ENCODE results near the gene PLEKHJ1. TPM values are rescaled to one million over a fixed set of nuclear protein-coding genes. Genes with fewer than 3 reads are reported as not detected.

Gene PLEKHJ1
- total RNA-seq, 1 experiment from 2014 or later: 119 TPM

DNA sequence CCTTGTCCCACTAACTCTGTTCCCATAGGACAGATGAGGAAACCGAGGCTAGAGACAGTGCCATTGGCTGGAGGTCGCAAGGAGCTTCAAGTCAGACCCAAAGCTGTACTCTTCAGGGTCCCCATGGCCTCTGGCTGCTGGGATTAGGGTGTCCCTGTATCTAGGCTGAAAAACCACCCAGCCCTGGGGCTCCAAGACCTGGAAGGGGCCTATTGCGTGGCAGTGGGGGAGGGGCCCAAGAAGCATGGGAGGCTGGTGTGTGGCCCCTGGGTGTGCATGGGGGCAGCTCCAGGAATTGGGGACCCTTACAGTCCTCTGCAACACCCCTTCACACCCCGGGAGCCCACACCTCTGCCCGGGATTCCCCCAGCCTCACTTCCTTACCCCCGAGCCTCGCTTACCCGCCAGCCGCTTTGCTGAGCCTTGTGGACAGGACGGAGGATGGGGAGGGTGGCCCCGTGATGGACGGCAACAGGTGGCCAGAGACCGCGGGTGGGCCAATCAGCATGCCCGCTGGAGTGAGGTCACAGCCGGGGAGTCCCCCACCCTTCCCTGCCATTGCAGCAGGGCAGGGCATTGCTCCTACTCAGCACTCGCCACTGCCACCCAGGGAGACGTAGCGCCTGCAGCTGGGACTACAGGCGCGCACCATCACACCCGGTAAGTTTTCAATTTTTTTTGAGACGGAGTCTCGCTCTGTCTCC lies 20.0 kb upstream of the PLEKHJ1 start, which contains the start of gene JSRP1:
Gene JSRP1 (minus strand): TSS at position 436 of the 704 bp plus-strand sequence. CDS start 1,103 bp downstream, outside the sequence.
- TF ChIP-seq CTCF (IDR thresholded peaks at IDR 0.05; ENCODE audit: insufficient read depth in 1 of 2, low read depth in 1 of 2, low read length in 1 of 2, severe bottlenecking in 1 of 2, unreplicated experiment in 1 of 2): no peak
- H3K36me3 Mint-ChIP-seq (ENCODE audit: insufficient read depth, unreplicated experiment): peaks cover 24% of the 10 kb centered on the region
- Histone ChIP-seq H3K27me3 (replicated peaks; ENCODE audit: control insufficient read depth, insufficient read depth, low read length) (no peaks in the 10 kb centered on the region), H3K36me3 (ENCODE audit: control insufficient read depth, insufficient read depth, low read length) (no peaks in the 10 kb centered on the region), H3K4me3 (ENCODE audit: low read depth, low read length) (no peak within 1 kb of the TSS), H3K4me1 (no peaks in the 10 kb centered on the region), H3K9me3 (no peaks in the 10 kb centered on the region)
- CTCF ChIA-PET: no interaction called here
- H3K9me3 Mint-ChIP-seq (ENCODE audit: unreplicated experiment): no peaks in the 10 kb centered on the region
- BruUV-seq (replicated peaks): no TSS peak
- no peaks in the 10 kb centered on the region for H3K27me3 Mint-ChIP-seq (ENCODE audit: insufficient read depth, unreplicated experiment)
- intact Hi-C loops (cut with micrococcal nuclease; ENCODE audit: unreplicated experiment): no loop called here
- no peaks in the 10 kb centered on the region for H3K4me1 Mint-ChIP-seq (ENCODE audit: low read depth, unreplicated experiment)
- POLR2A ChIA-PET: no interaction called here
- no peak within 1 kb of the TSS for H3K27ac Mint-ChIP-seq (ENCODE audit: unreplicated experiment)
- DNase-seq: no peak
- no peak within 1 kb of the TSS for H3K4me3 Mint-ChIP-seq (ENCODE audit: unreplicated experiment)

DNA sequence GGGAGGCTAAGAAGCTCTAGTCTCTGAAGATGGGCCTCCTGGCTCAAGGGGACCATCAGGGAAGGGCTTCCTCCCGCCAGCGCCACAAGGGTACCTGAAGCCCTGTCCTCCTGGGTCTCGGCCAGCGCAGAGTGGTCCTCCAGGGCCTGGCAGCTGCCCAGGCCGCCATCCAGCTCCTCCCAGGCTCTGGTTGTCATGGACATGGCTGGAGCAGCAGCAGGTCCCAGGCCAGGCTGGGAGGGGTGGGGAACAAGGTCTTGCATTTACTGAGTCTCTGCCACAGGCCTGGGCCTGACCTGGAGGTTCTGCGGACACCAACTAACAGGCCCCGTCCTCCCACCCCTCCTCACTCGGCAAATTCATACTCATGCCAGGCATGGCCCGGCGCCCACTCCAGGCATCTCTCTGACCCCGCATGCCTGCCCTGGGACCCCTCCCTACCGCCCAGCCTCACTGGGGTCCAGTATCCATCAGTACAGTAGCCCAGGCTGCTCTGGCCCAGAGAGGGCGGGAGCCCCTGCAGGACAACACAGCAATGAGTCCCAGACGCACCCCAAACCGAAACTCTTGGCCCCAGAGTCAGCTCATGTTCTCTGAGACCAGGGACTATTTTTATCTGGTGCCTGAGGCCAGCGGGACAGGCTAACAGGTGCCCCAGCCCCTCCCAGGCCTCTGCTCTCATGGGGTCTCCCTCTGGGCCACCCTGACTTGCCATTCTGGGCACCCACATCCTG lies 19.1 kb upstream of the PLEKHJ1 start:
- Histone ChIP-seq H3K4me3 (ENCODE audit: low read depth, low read length) (no peak overlapping the region), H3K36me3 (ENCODE audit: control insufficient read depth, insufficient read depth, low read length) (no peaks in the 10 kb centered on the region), H3K4me1 (no peaks in the 10 kb centered on the region), H3K9me3 (no peaks in the 10 kb centered on the region), H3K27me3 (replicated peaks; ENCODE audit: control insufficient read depth, insufficient read depth, low read length) (no peaks in the 10 kb centered on the region)
- H3K4me1 Mint-ChIP-seq (ENCODE audit: low read depth, unreplicated experiment): no peaks in the 10 kb centered on the region
- no peak for TF ChIP-seq CTCF (IDR thresholded peaks at IDR 0.05; ENCODE audit: insufficient read depth in 1 of 2, low read depth in 1 of 2, low read length in 1 of 2, severe bottlenecking in 1 of 2, unreplicated experiment in 1 of 2)
- ChIA-PET CTCF (no interaction called here), POLR2A (interaction anchor here (0.6 kb wide), 1 partner anchor 19 kb away, joined by 5 read pairs; no protein-coding TSS in a partner anchor)
- DNase-seq: peak in 1 of 2 experiments; percentile 37
- no peak overlapping the region for H3K27ac Mint-ChIP-seq (ENCODE audit: unreplicated experiment)
- no peaks in the 10 kb centered on the region for H3K27me3 Mint-ChIP-seq (ENCODE audit: insufficient read depth, unreplicated experiment)
- no peak overlapping the region for H3K4me3 Mint-ChIP-seq (ENCODE audit: unreplicated experiment)
- H3K9me3 Mint-ChIP-seq (ENCODE audit: unreplicated experiment): no peaks in the 10 kb centered on the region
- BruUV-seq (replicated peaks): no TSS peak
- intact Hi-C loops (cut with micrococcal nuclease; ENCODE audit: unreplicated experiment): no loop called here
- H3K36me3 Mint-ChIP-seq (ENCODE audit: insufficient read depth, unreplicated experiment): peaks cover 30% of the 10 kb centered on the region

- peak in 1 of 2 experiments; percentile 54 for DNase-seq
- Mint-ChIP-seq H3K27ac (ENCODE audit: unreplicated experiment) (peak overlapping the region; percentile 61), H3K4me3 (ENCODE audit: unreplicated experiment) (no peak overlapping the region), H3K27me3 (ENCODE audit: insufficient read depth, unreplicated experiment) (no peaks in the 10 kb centered on the region), H3K4me1 (ENCODE audit: low read depth, unreplicated experiment) (no peaks in the 10 kb centered on the region), H3K36me3 (ENCODE audit: insufficient read depth, unreplicated experiment) (peaks cover 36% of the 10 kb centered on the region), H3K9me3 (ENCODE audit: unreplicated experiment) (no peaks in the 10 kb centered on the region)
- POLR2A ChIA-PET: interaction anchor here (0.6 kb wide), 1 partner anchor 20 kb away, joined by 5 read pairs; no protein-coding TSS in a partner anchor
- no peaks in the 10 kb centered on the region for H3K9me3 ChIP-seq
- intact Hi-C loops (cut with micrococcal nuclease; ENCODE audit: unreplicated experiment): no loop called here
- TF ChIP-seq CTCF (IDR thresholded peaks at IDR 0.05; ENCODE audit: insufficient read depth in 1 of 2, low read depth in 1 of 2, low read length in 1 of 2, severe bottlenecking in 1 of 2, unreplicated experiment in 1 of 2): peak in 1 of 2 experiments; percentile 25
- CTCF ChIA-PET: no interaction called here
- no TSS peak for BruUV-seq (replicated peaks)
- no peak overlapping the region for H3K4me3 ChIP-seq (ENCODE audit: low read depth, low read length)
- H3K36me3 ChIP-seq (ENCODE audit: control insufficient read depth, insufficient read depth, low read length): no peaks in the 10 kb centered on the region
- H3K27me3 ChIP-seq (replicated peaks; ENCODE audit: control insufficient read depth, insufficient read depth, low read length): no peaks in the 10 kb centered on the region
- H3K4me1 ChIP-seq: no peaks in the 10 kb centered on the region
Measured at GRCh38 chr19:2254064-2254872, 18.1 kb upstream of the PLEKHJ1 start.

All from Caco-2 (cell line).